WTC11 (cell line): ENCODE results near the gene ZNF579. TPM values are rescaled to one million over a fixed set of nuclear protein-coding genes. Genes with fewer than 3 reads are reported as not detected.

Experiments
- ATAC-seq: fragments of 200-7000 bp; cut with Tn5 transposase; 2 replicates; pipeline ENCODE4 v1.10.0; 2021; ENCODE audit warnings: mild to moderate bottlenecking, moderate library complexity
- CTCF ChIA-PET: fragments of 300-600 bp; sonication (Branson Sonifier 250); formaldehyde crosslinking; loops from one replicate; lab custom pipeline; 2021; ENCODE audit warnings: antibody characterized with exemption; lab: Charles Lee
- POLR2A ChIA-PET: fragments of 350-600 bp; sonication (Branson Sonifier 250); formaldehyde crosslinking; loops from one replicate; lab custom pipeline; 2021; ENCODE audit warnings: antibody characterized with exemption; lab: Charles Lee
- DNase-seq: peaks from one replicate; pipeline ENCODE4 v3.0.0; 2021; ENCODE audit warnings: low spot score
- H3K27ac Mint-ChIP-seq: 2 replicates; pipeline ENCODE4 v1.8.0; 2021; ENCODE audit warnings: mixed read lengths
- H3K27me3 Mint-ChIP-seq: 2 replicates; pipeline ENCODE4 v1.8.0; 2021; ENCODE audit warnings: low read depth, mild to moderate bottlenecking, moderate library complexity, mixed read lengths
- H3K36me3 Mint-ChIP-seq: 2 replicates; pipeline ENCODE4 v1.8.0; 2021; ENCODE audit warnings: mixed read lengths
- H3K4me1 Mint-ChIP-seq: 2 replicates; pipeline ENCODE4 v1.8.0; 2022; ENCODE audit warnings: mixed read lengths
- H3K4me3 Mint-ChIP-seq: 2 replicates; pipeline ENCODE4 v1.8.0; 2021; ENCODE audit warnings: mild to moderate bottlenecking, moderate library complexity, mixed read lengths
- H3K9me3 Mint-ChIP-seq: 2 replicates; pipeline ENCODE4 v1.8.0; 2021; ENCODE audit warnings: mixed read lengths
- CREB1 ChIP-seq: sonication (generic); formaldehyde crosslinking; IDR thresholded peaks from 2 replicates; pipeline ENCODE4 v1.8.0; 2023; ENCODE audit warnings: mild to moderate bottlenecking, missing genetic modification reagents
- E2F4 ChIP-seq: sonication (generic); formaldehyde crosslinking; IDR thresholded peaks from 2 replicates; pipeline ENCODE4 v1.8.1; 2022; ENCODE audit warnings: low read depth, mild to moderate bottlenecking, moderate library complexity, missing genetic modification reagents, borderline replicate concordance
- E2F5 ChIP-seq: sonication (generic); formaldehyde crosslinking; IDR thresholded peaks from 2 replicates; pipeline ENCODE4 v1.8.1; 2022; ENCODE audit warnings: mild to moderate bottlenecking, moderate library complexity, missing genetic modification reagents
- ETV6 ChIP-seq: sonication (generic); formaldehyde crosslinking; IDR thresholded peaks from 2 replicates; pipeline ENCODE4 v1.8.1; 2022; ENCODE audit warnings: mild to moderate bottlenecking, missing genetic modification reagents
- FOXK1 ChIP-seq: sonication (generic); formaldehyde crosslinking; IDR thresholded peaks from 2 replicates; pipeline ENCODE4 v1.8.0; 2022; ENCODE audit warnings: mild to moderate bottlenecking, moderate library complexity, missing genetic modification reagents
- HMGXB4 ChIP-seq: sonication (generic); formaldehyde crosslinking; IDR thresholded peaks from 2 replicates; pipeline ENCODE4 v1.8.1; 2023; ENCODE audit warnings: mild to moderate bottlenecking, moderate library complexity, missing genetic modification reagents
- MYBL2 ChIP-seq: sonication (generic); formaldehyde crosslinking; IDR thresholded peaks from 2 replicates; pipeline ENCODE4 v1.8.1; 2023; ENCODE audit warnings: mild to moderate bottlenecking, moderate library complexity, missing genetic modification reagents
- NR1H2 ChIP-seq: sonication (generic); formaldehyde crosslinking; IDR thresholded peaks from 2 replicates; pipeline ENCODE4 v1.9.0; 2021; ENCODE audit warnings: mild to moderate bottlenecking, moderate library complexity, missing genetic modification reagents
- PREB ChIP-seq: sonication (generic); formaldehyde crosslinking; IDR thresholded peaks from 2 replicates; pipeline ENCODE4 v1.8.1; 2022; ENCODE audit warnings: mild to moderate bottlenecking, missing genetic modification reagents, moderate library complexity, borderline replicate concordance
- SMAD3 ChIP-seq: sonication (generic); formaldehyde crosslinking; IDR thresholded peaks from 2 replicates; pipeline ENCODE4 v1.8.0; 2022; ENCODE audit warnings: missing genetic modification reagents, mild to moderate bottlenecking, borderline replicate concordance
- SMAD4 ChIP-seq: sonication (generic); formaldehyde crosslinking; IDR thresholded peaks from 2 replicates; pipeline ENCODE4 v1.8.0; 2022; ENCODE audit warnings: mild to moderate bottlenecking, missing genetic modification reagents
- TEAD1 ChIP-seq: sonication (generic); formaldehyde crosslinking; IDR thresholded peaks from 2 replicates; pipeline ENCODE4 v1.8.0; 2022; ENCODE audit warnings: mild to moderate bottlenecking, missing genetic modification reagents
- TEAD4 ChIP-seq: sonication (generic); formaldehyde crosslinking; IDR thresholded peaks from 2 replicates; pipeline ENCODE4 v1.8.0; 2022; ENCODE audit warnings: mild to moderate bottlenecking, missing genetic modification reagents
- ZBTB21 ChIP-seq: sonication (generic); formaldehyde crosslinking; IDR thresholded peaks from 2 replicates; pipeline ENCODE4 v1.8.1; 2023; ENCODE audit warnings: mild to moderate bottlenecking, missing genetic modification reagents, borderline replicate concordance
- ZNF138 ChIP-seq: sonication (generic); formaldehyde crosslinking; conservative IDR thresholded peaks from 2 replicates; pipeline ENCODE4 v1.8.1; 2022; ENCODE audit warnings: mild to moderate bottlenecking, moderate library complexity, missing genetic modification reagents
- ZNF396 ChIP-seq: fragments of 250-450 bp; sonication (Bioruptor Pico); IDR thresholded peaks from 2 replicates; pipeline ENCODE4 v1.8.0; 2021; ENCODE audit warnings: mild to moderate bottlenecking, moderate library complexity, borderline replicate concordance
- ZNF416 ChIP-seq: fragments of 250-450 bp; sonication (Bioruptor Pico); IDR thresholded peaks from 2 replicates; pipeline ENCODE4 v1.9.0; 2021; ENCODE audit warnings: mild to moderate bottlenecking, inconsistent platforms
- ZNF512 ChIP-seq: sonication (generic); formaldehyde crosslinking; IDR thresholded peaks from 2 replicates; pipeline ENCODE4 v1.8.1; 2022; ENCODE audit warnings: missing genetic modification reagents, borderline replicate concordance
- ZNF532 ChIP-seq: fragments of 250-450 bp; sonication (Bioruptor Pico); IDR thresholded peaks from 2 replicates; pipeline ENCODE4 v1.9.0; 2021; ENCODE audit warnings: mild to moderate bottlenecking, borderline replicate concordance
- ZSCAN18 ChIP-seq: fragments of 250-450 bp; sonication (Bioruptor Pico); IDR thresholded peaks from 2 replicates; pipeline ENCODE4 v2.1.2; 2022; ENCODE audit warnings: mild to moderate bottlenecking, moderate library complexity
- total RNA-seq: library from RNA; stranded (reverse); gene quantifications from 3 replicates; pipeline ENCODE4 v1.2.3, GENCODE V29; 2021

The ZNF579 gene
- total RNA-seq, 1 experiment from 2014 or later, result 30.0 TPM

GRCh38 chr19:55579766-55580621 is 654 bp downstream of the ZNF579 start (continued):
- TF ChIP-seq ZNF396 (CRISPR knock-in tag) (no peak), ZNF512 (no peak), SMAD3 (CRISPR knock-in tag) (no peak), ETV6 (CRISPR knock-in tag) (no peak), ZNF138 (CRISPR knock-in tag) (no peak), ZNF416 (CRISPR knock-in tag) (no peak), NR1H2 (CRISPR knock-in tag) (no peak), E2F4 (CRISPR knock-in tag) (no peak)
- TF ChIP-seq, all 79 proteins: peak for 0

- H3K4me1 Mint-ChIP-seq, result peaks cover 5% of the 10 kb centered on the region
- DNase-seq (no peak), ATAC-seq (no peak)
- no peaks in the 10 kb centered on the region for H3K9me3 Mint-ChIP-seq
- H3K27ac Mint-ChIP-seq, result peak overlapping the region; percentile 71
- peak overlapping the region; percentile 86 for H3K4me3 Mint-ChIP-seq
- CTCF ChIA-PET, result no interaction called here
- peaks cover 13% of the 10 kb centered on the region for H3K36me3 Mint-ChIP-seq
- POLR2A ChIA-PET, result no interaction called here
- H3K27me3 Mint-ChIP-seq, result peaks cover 4% of the 10 kb centered on the region; the same call in 1 of the 2 replicates
- TF ChIP-seq ZSCAN18 (CRISPR knock-in tag) (no peak), FOXK1 (CRISPR knock-in tag) (no peak), PREB (CRISPR knock-in tag) (no peak), E2F5 (no peak), MYBL2 (CRISPR knock-in tag) (no peak), SMAD4 (no peak), HMGXB4 (CRISPR knock-in tag) (no peak), ZNF532 (CRISPR knock-in tag) (no peak), CREB1 (CRISPR knock-in tag) (no peak), ZBTB21 (no peak), TEAD4 (CRISPR knock-in tag) (no peak), TEAD1 (CRISPR knock-in tag) (no peak), ZNF416 (CRISPR knock-in tag) (no peak), ETV6 (CRISPR knock-in tag) (no peak)
These were observed 1.6 kb downstream of the ZNF579 start for GRCh38 chr19:55578761-55579747.
